Globus pallidus (tissue), 1 donor: ENCODE data around the gene LRRC72.
A peak's percentile ranks its signal among the peaks of the same experiment; 100 is the strongest.
"Not testable (repeated sequence)": the region's sequence is repeated elsewhere in the genome, so short reads cannot be mapped to it uniquely, and the experiment has no call there.

Source experiments
- DNase-seq: peaks from one replicate; pipeline ENCODE4 v3.0.0-alpha.2; 2015; ENCODE audit warnings: low spot score

The LRRC72 gene

DNA sequence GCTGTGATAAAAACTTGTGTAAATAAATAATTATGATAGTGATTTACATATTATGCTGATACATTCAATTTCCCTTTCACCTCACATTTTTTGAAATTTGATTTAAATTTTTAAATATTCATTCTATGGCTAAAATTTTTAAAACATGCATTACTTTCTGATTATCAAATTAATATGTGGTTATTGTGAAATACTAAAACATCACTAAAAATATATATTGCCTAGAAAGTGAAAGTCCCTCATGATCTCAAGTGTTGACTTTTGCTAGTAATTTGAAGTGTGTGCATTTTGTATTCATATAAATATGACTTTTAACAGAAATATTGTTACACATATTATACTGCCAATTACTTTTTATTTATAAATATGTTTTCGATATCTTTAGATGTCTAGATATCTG is 3.1 kb downstream of the LRRC72 start:
- DNase-seq = no peak

DNA sequence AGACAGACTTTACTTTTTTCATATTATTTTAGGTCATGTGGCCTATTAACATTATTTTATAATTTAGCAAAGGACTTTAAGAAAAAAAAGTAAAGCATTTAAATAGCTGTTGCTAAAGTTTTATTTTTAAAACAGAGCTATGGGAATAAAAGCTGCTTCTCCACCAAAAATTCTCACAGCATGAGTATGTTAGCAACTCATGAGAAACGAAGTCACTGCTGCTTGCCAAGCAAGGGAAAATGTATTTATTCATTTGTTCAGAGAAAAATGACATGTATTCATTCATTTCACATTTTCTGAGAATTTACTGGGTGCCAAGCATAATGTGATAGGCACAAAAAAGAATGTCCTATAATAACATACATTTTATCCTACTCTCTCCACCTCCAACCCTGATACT is 5.1 kb downstream of the LRRC72 start:
- DNase-seq = no peak

DNA sequence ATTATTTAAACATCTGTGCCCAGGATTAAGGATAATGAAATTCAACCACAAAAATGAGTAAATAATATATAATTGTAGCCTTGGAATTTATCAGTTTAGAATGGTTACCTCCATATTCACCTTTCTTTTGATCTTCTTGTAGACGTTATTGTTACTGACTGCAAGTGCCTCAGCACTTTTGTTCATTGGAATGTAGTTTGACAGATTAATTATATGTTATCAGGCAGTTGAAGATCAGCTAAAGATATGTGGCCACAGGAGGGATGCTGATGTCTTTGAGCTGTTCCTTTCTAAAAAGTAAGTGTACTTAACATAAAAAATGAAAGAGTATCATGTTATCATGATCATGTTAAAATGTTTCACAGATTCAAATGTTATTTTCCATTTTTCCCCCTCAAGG is 5.6 kb downstream of the LRRC72 start:
- DNase-seq = no peak

DNA sequence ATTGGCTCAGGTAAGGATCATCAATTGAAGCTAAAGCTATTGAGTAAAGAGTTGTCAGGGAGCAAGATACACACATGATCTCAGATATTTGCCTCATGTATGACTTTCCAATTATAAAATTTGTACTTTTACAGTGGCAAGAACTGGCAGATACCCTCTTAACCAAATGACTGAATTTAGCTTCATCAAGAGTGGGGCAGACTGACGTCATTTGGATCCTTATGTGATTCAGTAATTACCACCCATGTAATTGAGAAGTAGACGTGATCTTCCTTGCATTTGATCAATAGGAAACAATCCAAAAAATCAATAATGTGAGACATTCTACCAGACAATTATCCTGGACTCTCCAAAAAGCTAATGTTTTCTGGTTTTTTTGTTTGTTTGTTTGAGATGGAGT is 8.9 kb downstream of the LRRC72 start:
- DNase-seq = no peak

DNA sequence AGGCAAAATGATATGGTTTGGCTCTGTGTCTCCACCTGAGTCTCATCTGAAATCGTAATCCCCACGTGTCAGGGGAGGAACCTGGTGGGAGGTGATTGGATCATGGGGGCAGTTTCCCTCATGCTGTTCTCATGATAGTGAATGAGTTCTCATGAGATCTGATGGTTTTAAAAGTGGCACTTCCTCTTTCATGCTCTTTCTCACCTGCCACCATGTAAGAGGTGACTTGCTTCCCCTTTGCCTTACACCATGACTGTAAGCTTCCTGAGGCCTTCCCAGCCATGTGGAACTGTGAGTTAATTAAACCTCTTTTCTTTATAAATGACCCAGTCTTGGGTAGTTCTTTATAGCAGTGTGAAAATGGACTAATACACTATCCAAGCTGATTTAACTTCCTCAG is 13.9 kb downstream of the LRRC72 start:
- not testable (repeated sequence) for DNase-seq

DNA sequence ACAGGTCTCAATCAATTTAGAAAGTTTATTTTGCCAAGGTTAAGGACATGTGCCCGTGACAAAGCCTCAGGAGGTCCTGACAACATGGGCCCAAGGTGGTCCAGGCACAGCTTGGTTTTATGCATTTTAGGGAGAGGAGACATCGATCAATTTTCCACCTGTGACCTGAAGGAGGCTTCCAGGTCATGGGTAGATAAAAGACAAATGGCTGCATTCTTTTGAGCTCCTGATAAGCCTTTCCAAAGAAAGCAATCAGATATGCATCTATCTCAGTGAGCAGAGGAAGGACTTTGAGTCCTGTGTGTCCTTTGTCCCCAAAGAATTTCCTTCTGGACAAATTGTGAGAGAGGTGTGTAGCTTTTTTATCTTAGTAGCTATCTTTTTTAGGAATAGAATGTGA is 15.8 kb downstream of the LRRC72 start:
- DNase-seq = no peak

DNA sequence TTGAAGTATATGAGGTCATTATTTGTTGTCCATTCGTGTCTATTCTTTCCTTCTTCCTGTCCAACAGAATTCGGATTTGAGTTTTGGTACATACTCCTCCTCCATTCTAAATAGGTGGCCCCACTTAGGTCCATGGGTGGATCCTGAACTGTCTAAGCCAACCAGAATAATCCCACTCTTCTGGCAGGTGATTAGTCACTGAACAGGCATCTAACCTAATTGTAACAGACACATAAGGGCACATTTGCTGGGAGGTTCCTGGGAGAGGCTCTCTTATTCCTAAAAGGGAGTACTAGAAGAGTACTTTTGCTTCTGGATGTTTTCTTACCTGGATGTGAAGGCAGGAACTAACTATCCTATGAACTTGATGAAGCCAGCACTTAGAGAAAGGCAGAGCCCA is 16.8 kb downstream of the LRRC72 start:
- no peak for DNase-seq

DNA sequence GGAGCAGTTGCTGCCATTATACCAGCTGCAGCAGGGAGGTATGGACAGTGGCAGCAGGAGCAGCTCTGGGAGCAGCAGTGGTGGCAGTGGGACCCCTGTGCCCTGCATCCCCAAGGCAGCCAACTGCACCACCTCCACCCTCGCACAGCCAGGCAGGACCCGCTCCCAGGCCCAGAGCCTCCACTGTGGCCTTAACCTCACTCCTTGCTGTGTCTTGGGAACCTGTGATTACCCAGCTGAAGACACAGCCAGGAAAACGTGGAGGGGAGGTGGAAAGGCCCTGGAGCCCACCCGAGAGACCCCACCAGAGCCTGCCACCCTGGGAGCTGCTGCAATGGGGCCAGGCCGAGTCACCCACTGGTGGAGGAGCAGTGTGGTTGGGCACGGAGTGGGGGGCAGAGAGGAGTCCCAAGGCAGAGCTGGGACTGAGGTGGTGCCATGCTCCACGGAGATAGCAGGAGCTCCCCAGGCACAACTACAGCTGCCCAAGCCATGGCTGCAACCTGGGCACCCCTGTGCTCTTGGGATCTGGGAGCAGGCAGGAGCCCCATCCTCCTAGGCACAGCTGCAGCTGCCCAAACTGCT is 20.4 kb downstream of the LRRC72 start:
- no peak for DNase-seq

DNA sequence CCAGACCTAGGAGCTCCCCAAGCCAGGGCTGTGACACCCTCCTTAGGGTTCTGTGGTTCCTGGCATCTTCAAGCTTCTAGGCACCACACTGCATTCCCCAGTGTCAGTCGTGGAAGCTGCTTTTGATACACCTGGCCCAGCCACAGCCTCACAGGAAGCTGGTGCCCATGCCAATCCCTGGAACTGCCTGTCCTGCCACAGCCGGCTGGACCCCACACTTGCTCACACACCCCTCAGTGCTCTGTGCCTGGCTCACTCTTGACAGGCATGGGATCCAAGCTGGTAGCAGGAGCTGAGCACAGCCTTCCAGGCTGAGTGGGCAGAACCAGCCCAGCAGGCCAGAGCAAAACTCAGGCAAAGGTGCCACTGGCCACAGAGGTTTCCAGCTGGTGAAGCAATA is 21.8 kb downstream of the LRRC72 start:
- no peak for DNase-seq

DNA sequence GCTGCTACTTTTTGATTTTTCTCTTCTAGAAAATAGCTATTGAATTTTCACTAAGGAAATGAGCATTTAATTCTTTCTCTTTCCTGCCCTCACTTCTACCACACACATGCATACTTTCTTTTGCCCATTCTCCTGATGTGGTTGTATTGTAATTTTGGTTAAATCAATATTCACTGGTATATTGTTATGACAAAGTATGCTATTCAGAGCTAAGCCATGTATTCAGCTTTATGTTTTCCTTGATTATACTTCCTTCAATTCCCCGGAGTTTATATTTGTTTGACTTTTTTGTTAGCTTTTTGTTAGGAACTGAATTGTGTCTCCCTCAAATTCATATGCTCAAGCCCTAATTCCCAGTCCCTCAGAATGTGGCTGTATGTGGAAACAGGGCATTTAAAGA is 24.0 kb downstream of the LRRC72 start:
- no peak for DNase-seq

DNA sequence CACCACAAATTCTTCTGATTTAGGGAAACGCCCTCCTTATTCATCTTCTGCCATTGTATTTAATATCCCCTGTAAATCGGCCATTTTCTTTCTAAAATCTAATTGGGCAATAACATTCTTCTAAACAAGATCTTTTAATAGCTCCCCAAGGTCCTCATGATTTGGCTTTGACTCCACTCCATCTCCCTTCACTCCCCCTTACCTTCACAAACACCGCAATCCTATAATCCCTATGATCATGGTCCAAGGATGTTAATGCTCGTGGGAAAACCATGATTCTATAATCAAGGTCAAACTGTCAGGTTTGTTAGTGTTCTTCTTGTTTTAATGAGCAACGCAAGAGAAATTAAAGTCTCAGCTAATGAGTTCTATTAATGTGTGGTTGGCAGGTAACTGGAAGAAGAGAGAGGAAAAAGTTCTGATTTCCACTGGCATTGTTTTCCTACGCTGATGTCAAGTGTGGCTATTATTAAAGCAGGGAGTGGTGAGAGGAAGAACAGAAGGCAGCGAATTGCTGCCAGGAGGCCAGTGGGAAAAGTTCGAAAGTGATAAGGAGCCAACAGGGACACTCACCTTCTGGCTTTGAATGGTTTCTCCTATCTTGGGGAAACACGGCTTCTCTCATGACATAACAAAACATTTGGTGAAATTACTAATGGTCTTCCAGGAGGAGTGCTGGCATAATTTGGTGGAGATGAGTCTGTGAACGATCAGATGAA is 28.1 kb downstream of the LRRC72 start:
- DNase-seq = no peak

DNA sequence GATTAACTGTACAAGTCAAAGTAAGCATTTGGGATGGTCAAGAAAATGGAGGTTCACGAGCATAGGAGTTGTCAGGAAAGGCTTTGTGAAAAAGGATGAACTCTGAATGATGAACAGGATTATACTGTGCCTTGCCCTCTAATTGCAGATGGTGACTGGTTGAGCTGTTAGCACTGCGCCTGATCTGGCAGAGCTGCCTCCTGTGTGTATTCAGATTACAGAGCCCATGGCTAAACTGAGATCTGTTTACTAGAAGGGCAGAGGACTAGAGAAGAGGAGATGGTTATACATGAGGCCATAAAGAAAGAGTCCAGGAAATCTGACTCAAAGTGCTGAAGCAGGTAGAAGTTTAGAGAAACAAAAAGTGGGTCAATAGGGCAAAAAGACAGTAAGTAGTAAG is 29.7 kb downstream of the LRRC72 start:
- DNase-seq = no peak

DNA sequence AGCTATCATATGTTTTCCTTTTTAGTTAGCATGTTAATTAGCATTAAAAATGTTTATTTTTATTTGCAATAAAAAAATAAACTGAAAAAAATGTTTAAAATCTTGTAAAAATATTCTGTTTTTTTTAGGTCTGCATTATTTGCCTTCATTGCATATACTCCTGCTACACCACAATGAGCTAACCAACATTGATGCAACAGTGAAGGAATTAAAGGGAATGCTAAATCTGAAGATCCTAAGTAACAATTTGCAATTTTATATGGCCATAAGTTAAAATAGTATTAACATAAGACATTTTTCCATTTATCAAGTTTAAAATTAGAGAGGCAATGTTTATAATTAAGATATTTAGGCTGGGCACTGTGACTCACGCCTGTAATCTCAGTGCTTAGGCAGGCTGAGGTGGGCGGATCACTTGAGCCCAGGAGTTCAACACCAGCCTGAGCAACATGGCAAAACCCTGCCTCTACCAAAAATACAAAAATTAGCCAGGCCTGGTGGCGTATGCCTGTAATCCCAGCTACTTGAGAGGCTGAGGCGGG is 32.2 kb downstream of the LRRC72 start:
- DNase-seq = no peak

DNA sequence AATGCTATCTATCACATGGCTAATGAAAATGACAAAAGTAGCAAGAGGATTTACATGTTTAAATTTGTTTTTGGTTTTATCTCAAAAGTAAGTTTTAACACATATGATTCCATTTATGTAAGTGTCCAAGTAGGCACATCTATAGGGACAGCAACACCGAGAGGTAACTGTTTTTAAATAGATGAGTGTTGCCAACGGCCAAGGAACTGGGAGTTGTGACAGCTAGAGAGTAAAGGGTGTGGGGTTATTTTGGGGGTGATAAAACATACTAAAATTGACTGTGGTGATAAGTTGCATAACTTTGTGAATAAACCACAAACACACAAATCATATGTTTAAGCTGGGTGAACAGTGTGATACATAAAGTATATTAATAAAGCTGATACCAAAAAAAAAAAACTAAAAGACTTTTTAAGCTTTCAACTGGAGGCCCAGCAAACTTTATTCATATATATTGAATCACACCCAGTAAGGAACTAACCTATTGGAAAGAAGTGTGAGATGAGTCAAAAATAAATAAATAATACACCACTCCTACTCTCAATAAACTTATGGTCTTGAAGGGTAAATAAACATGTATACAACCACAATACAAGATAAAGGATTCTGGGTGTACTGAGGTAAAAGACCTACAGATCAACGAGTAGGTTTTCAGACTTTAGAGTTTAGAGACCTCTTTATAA is 33.0 kb downstream of the LRRC72 start:
- DNase-seq = no peak

DNA sequence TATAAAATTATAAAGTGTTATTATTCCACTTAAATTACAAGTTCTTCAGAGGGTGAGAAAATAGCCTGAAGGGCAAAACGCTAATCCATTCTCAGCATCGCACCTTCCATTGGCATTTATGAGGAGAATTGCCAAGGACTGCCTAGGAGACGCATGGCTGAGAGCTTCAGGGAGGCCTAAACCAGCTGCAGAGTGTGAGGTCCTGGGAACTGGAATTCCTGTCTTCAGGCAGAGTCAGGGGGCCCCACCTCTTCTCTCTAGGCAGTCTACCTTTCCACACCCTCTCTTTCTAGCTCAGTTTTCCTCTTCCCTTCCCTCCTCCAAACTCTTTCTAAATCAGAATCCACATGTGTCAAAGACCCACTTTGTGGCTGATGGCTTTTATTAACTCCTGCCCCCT is 35.3 kb downstream of the LRRC72 start:
- DNase-seq = no peak

DNA sequence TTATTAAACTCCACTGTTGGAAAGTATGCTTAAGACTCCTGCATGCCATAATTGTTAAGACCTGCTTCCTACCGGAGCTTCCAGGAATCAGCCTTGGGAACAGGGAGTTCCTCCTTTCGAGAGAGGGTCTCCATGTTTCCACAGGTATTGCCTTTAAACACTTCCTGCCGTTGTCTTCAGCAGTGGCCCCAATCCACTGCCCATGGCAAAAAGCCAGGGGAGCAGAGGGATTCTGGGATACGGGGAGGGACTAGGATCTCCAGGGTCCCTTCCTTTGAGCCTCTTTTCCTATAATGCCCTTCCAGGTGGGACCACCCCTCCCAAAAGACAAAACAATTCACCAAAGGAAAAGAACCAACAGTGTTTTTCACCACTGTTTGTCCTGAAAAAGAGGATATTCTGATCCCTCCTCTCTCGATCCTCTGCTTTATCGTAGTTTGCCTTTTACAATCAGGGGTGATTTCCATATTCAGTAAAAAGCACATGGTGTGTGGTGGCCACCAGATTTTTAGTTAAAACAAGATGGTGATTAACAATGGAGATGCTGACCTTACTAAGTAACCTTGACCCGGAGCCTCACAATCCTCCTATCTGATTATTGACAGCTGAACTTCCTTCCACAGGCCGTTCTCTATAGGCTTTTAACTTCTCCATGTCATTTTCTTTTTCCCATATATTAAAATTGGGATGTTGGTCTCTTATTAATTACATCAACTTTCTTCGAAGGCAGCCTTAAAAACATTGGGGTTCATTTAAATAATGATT is 36.0 kb downstream of the LRRC72 start:
- no peak for DNase-seq

DNA sequence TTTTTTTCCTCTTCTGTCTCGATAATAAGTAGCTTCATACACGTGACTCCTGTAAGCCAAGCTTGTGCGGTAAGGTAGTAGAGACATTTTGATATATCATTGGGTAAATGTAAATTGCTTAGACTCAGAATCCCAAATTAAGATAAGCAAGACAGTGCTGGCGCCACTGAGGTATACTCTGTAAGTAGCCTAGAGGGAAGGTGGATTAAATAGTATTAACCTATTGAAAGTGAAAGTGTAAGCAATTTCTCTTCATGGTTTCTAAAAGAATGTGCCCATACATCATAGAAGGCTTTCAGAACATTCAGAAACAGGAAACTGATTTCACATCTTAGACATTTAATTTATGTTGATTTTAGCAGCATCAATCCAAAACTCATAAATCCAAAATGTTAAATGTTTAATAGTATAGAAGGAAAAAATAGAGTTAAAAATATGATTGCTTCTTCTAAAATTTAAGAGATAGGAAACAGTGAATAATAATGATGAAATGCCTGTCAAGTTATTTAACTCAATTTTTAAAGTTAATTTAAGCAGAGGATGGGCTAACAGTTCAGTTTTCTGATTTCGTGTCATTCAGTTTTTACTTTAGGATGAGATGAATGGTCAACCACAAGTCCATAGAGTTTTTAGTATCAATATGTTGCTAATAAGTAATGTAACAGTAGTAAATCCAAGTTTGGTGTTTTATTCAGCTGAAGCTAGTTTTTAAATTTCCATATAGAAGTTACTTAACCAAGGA is 36.8 kb downstream of the LRRC72 start:
- DNase-seq = no peak

DNA sequence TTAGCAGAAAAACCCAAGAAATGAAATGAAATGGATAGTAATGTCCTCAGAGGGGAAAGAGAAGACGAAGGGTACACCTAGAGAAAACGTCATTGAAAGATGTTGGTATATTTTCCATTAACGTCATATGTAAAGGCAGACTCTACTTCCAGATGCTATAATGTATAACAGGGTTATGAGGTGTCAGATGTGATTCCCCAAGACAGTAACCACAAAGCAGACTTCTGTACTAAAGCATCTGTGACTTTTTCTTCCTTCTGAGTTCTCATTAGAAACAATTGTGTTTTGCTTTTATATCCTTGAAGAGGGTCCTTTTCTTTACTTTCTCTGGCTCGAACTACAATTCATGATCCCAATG is 37.4 kb downstream of the LRRC72 start:
- no peak for DNase-seq

DNA sequence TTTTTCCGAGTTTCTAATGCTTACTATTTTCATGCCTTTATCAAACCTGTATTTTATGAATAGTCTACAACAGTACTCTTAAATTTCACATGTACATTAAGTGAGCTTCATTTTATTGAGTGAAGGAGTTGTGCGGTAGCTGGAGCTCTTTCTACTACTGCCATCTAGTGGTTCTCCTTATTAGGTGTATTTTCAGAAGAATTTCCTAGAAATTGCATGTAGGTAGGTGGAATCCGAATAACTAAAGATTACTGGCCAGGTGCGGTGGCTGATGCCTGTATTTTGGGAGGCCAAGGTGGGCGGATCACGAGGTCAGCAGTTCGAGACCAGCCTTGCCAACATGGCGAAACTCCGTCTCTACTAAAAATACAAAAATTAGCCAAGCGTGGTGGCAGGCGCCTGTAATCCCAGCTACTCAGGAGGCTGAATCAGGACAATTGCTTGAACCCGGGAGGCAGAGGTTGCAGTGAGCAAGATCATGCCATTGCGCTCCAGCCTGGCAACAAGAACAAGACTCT is 38.3 kb downstream of the LRRC72 start:
- peak; percentile 47 for DNase-seq

DNA sequence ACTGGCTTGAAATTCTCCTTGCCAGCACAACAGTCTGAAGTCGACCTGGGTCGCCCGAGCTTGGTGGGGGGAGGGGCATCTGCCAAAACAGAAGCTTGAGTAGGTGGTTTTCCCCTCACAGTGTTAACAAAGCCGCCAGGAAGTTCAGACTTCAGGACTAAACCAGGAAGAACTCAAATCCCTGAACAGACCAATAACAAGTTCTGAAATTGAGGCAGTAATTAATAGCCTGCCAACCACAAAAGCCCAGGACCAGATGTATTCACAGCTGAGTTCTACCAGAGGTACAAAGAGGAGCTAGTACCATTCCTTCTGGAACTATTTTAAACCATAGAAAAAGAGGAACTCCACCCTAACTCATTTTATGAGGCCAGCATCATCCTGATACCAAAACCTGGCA is 45.3 kb downstream of the LRRC72 start:
- DNase-seq = no peak

DNA sequence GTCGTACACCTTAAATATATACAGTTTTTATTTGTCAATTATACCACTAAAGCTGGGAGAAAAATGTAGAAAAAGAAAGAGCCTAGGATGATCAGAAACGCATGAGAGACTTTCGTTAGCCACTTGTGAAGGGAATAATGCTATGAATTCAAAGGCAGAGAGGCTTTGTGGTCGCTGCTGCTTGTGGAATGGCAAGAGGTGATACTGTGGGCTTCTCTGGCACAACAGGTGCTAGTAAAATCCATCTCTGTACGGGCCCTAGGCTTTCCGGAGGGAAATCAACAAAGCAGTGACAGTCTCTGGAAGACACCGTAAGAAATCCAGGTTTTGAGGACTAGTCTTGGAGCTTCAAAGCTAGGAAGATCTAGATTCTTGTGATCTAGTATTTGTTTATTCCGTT is 52.6 kb downstream of the LRRC72 start:
- DNase-seq = no peak

DNA sequence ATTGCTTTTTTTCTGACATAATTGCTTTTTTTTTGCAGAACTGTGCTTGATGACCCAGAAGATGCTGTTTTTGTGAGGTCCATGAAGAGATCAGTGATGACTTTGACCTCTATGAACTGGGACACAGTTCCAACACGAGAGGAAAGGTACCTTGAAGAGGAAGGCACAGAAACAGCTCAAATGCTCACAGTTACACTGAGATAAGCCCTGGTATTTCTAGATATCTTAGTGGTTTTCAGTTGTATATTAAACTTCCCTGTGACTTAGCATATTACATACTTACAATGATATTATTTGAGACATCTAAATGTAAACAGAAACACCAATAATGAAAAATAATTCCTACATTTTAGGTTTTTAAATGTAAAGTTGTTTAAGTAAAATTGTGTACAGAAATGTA is 54.7 kb downstream of the LRRC72 start:
- no peak for DNase-seq
